HCT116 (cell line): ENCODE measurements around the gene FGD3.

Experiments
- ATF3 ChIP-seq: IDR thresholded peaks from 2 replicates; pipeline ENCODE4 v1.6.1; 2012
- CBX3 ChIP-seq: IDR thresholded peaks from 2 replicates; pipeline ENCODE4 v1.6.1; 2012; ENCODE audit warnings: low read depth
- CEBPB ChIP-seq: IDR thresholded peaks from 2 replicates; pipeline ENCODE4 v1.6.1; 2012; ENCODE audit warnings: low read depth
- CTCF ChIP-seq, 3 experiments: fragments of 200-600 bp in 1 of 3; sonication (generic) in 1 of 3; IDR thresholded peaks in 2 of 3; conservative IDR thresholded peaks in 1 of 3; 2 replicates each; pipeline ENCODE4 v1.5.1; 2012 to 2017; ENCODE audit warnings: low read depth in 2 of 3, low read length in 2 of 3, antibody characterized with exemption in 1 of 3, borderline replicate concordance in 1 of 3, control low read depth in 1 of 3, mild to moderate bottlenecking in 1 of 3, mixed read lengths in 1 of 3, mixed run types in 1 of 3, moderate library complexity in 1 of 3; ENCODE audit not compliant: insufficient read depth in 1 of 3
- EGR1 ChIP-seq: IDR thresholded peaks from 2 replicates; pipeline ENCODE4 v1.6.1; 2012; ENCODE audit warnings: low read depth
- EZH2 ChIP-seq: fragments of 200-600 bp; sonication (generic); IDR thresholded peaks from 2 replicates; pipeline ENCODE4 v1.6.1; 2017; ENCODE audit warnings: antibody characterized with exemption, mixed run types
- JUND ChIP-seq: IDR thresholded peaks from 2 replicates; pipeline ENCODE4 v1.6.1; 2012
- POLR2A ChIP-seq: IDR thresholded peaks from 2 replicates; pipeline ENCODE4 v1.7.0; 2011; ENCODE audit warnings: borderline replicate concordance; ENCODE audit not compliant: insufficient read depth, insufficient read length; ENCODE audit errors: extremely low read depth
- POLR2AphosphoS5 ChIP-seq: IDR thresholded peaks from 2 replicates; pipeline ENCODE4 v1.6.1; 2011; ENCODE audit warnings: mild to moderate bottlenecking, low read depth, low read length, moderate library complexity
- REST ChIP-seq: IDR thresholded peaks from 2 replicates; pipeline ENCODE4 v1.6.1; 2012; ENCODE audit warnings: low read depth
- SRF ChIP-seq: IDR thresholded peaks from 2 replicates; pipeline ENCODE4 v1.6.1; 2012; ENCODE audit warnings: low read depth
- TCF7L2 ChIP-seq: IDR thresholded peaks from 2 replicates; pipeline ENCODE4 v1.7.0; 2011; ENCODE audit warnings: borderline replicate concordance, inconsistent platforms; ENCODE audit not compliant: insufficient read depth, insufficient read length; ENCODE audit errors: extremely low read depth
- YY1 ChIP-seq: IDR thresholded peaks from 2 replicates; pipeline ENCODE4 v1.6.1; 2011; ENCODE audit warnings: low read length, low read depth, moderate library complexity, mild to moderate bottlenecking; ENCODE audit not compliant: insufficient replicate concordance; ENCODE audit errors: extremely low read depth
- ZFX ChIP-seq: fragments of 450-650 bp; IDR thresholded peaks from 2 replicates; pipeline ENCODE4 v1.6.1; 2017

- TF ChIP-seq CTCF (IDR thresholded peaks at IDR 0.05 in 2 of 3, conservative IDR thresholded peaks at IDR 0.05 in 1 of 3; ENCODE audit: borderline replicate concordance in 1 of 3, insufficient read depth in 1 of 3, low read depth in 2 of 3, low read length in 2 of 3) (no peak), JUND (no peak), EGR1 (no peak), REST (no peak), POLR2A (no peak), POLR2AphosphoS5 (no peak), TCF7L2 (no peak), CBX3 (no peak), CEBPB (no peak), YY1 (no peak), EZH2 (no peak), ZFX (no peak), SRF (no peak), ATF3 (no peak)
Measured at GRCh38 chr9:93083592-93084470, 136.5 kb downstream of the FGD3 start.
